B cell (primary cell): ENCODE data around the gene URB1. TPM values are rescaled to one million over a fixed set of nuclear protein-coding genes. Genes with fewer than 3 reads are reported as not detected.

Source experiments
- ATAC-seq: fragments of 200-7000 bp; cut with Tn5 transposase; one replicate; pipeline ENCODE4 v1.10.0; 2021; ENCODE audit warnings: low read depth, mild to moderate bottlenecking, moderate number of reproducible peaks, moderate library complexity
- CTCF ChIA-PET: fragments of 350-600 bp; sonication (Branson Sonifier 250); formaldehyde crosslinking; loops from one replicate; lab custom pipeline; 2021; ENCODE audit warnings: antibody characterized with exemption, inconsistent platforms; lab: Charles Lee
- POLR2A ChIA-PET: fragments of 350-600 bp; sonication (Branson Sonifier 250); formaldehyde crosslinking; loops from one replicate; lab custom pipeline; 2021; ENCODE audit warnings: antibody characterized with exemption; lab: Charles Lee
- DNase-seq: peaks from one replicate; pipeline ENCODE4 v3.0.0; 2013
- H2AFZ ChIP-seq: 2 replicates; pipeline ENCODE4 v1.6.1; 2012; ENCODE audit warnings: mild to moderate bottlenecking, low read depth, low read length; ENCODE audit not compliant: insufficient read depth, poor library complexity, severe bottlenecking
- H3K27ac ChIP-seq, 2 donors: 1 replicate in 1 of 2; 2 replicates in 1 of 2; pipeline ENCODE4 v1.5.1; 2012 to 2013; ENCODE audit warnings: low read length in 2 of 2, mild to moderate bottlenecking in 2 of 2, moderate library complexity in 1 of 2
- H3K27me3 ChIP-seq, 4 experiments: fragments of 200-600 bp in 1 of 4; sonication (generic) in 1 of 4; replicated peaks in 1 of 4; 1 replicate in 2 of 4; 2 replicates in 2 of 4; pipeline versions ENCODE4 v1.6.1 to v1.7.0; 2013 to 2016; ENCODE audit warnings: low read length in 3 of 4, mild to moderate bottlenecking in 2 of 4, mixed read lengths in 1 of 4, moderate library complexity in 1 of 4; ENCODE audit not compliant: insufficient read depth in 4 of 4, control insufficient read depth in 3 of 4; ENCODE audit errors: control extremely low read depth in 1 of 4
- H3K36me3 ChIP-seq, 2 experiments: replicated peaks in 1 of 2; 1 replicate in 1 of 2; 2 replicates in 1 of 2; pipeline versions ENCODE4 v1.6.1 to v1.7.1; 2013; ENCODE audit warnings: low read length in 1 of 2; ENCODE audit not compliant: insufficient read depth in 2 of 2, control insufficient read depth in 1 of 2; ENCODE audit errors: control extremely low read depth in 1 of 2, extremely low read depth in 1 of 2
- H3K4me1 ChIP-seq, 2 donors: fragments of 200-600 bp in 1 of 2; sonication (generic) in 1 of 2; 1 replicate in 1 of 2; 2 replicates in 1 of 2; pipeline versions ENCODE4 v1.5.1 to v1.6.1; 2013 to 2017; ENCODE audit warnings: low read length in 2 of 2; ENCODE audit not compliant: control insufficient read depth in 2 of 2, insufficient read depth in 2 of 2
- H3K4me2 ChIP-seq: replicated peaks from 2 replicates; pipeline ENCODE3; 2012; ENCODE audit warnings: mild to moderate bottlenecking, low read depth, low read length; ENCODE audit not compliant: poor library complexity, severe bottlenecking
- H3K4me3 ChIP-seq, 5 experiments: fragments of 200-600 bp in 1 of 5; sonication (generic) in 1 of 5; 1 replicate in 3 of 5; 2 replicates in 2 of 5; pipeline versions ENCODE4 v1.5.1 to v1.7.0; 2011 to 2016; ENCODE audit warnings: low read length in 4 of 5, mild to moderate bottlenecking in 4 of 5, low read depth in 2 of 5, control low read depth in 1 of 5, moderate library complexity in 1 of 5; ENCODE audit not compliant: insufficient read depth in 1 of 5; ENCODE audit errors: control extremely low read depth in 1 of 5, extremely low read depth in 1 of 5
- H3K79me2 ChIP-seq: fragments of 200-600 bp; sonication (generic); one replicate; pipeline ENCODE4 v1.6.0; 2016; ENCODE audit warnings: low read length; ENCODE audit not compliant: control insufficient read depth, insufficient read depth
- H3K9ac ChIP-seq: fragments of 200-600 bp; sonication (generic); 2 replicates; pipeline ENCODE4 v1.6.1; 2017; ENCODE audit warnings: mild to moderate bottlenecking, low read length, moderate library complexity
- H3K9me3 ChIP-seq, 3 donors: one replicate each; pipeline versions ENCODE4 v1.6.1 to v1.7.1; 2013; ENCODE audit warnings: low read length in 2 of 3; ENCODE audit not compliant: control insufficient read depth in 2 of 3, insufficient read depth in 1 of 3; ENCODE audit errors: control extremely low read depth in 1 of 3
- H4K20me1 ChIP-seq: 2 replicates; pipeline ENCODE4 v1.6.0; 2012; ENCODE audit warnings: mild to moderate bottlenecking, low read length; ENCODE audit not compliant: insufficient read depth, control insufficient read depth, poor library complexity, severe bottlenecking
- H3K27ac Mint-ChIP-seq: one replicate; pipeline ENCODE4 v1.8.0; 2021; ENCODE audit warnings: mixed read lengths
- H3K27me3 Mint-ChIP-seq: one replicate; pipeline ENCODE4 v1.8.0; 2021; ENCODE audit warnings: mixed read lengths
- H3K4me1 Mint-ChIP-seq: one replicate; pipeline ENCODE4 v1.8.0; 2021; ENCODE audit warnings: mixed read lengths
- H3K4me3 Mint-ChIP-seq: one replicate; pipeline ENCODE4 v1.8.0; 2021; ENCODE audit warnings: mixed read lengths
- H3K9me3 Mint-ChIP-seq: one replicate; pipeline ENCODE4 v1.8.0; 2022; ENCODE audit warnings: mixed read lengths; ENCODE audit not compliant: insufficient read depth
- EZH2 ChIP-seq: IDR thresholded peaks from 2 replicates; pipeline ENCODE4 v1.6.1; 2012; ENCODE audit warnings: borderline replicate concordance, low read depth, mild to moderate bottlenecking, moderate library complexity, low read length; ENCODE audit not compliant: insufficient read depth, poor library complexity, severe bottlenecking
- WGBS: methylation state at CpG from one replicate; pipeline ENCODE4 v1.1.5; 2013; ENCODE audit warnings: missing lambda C conversion rate; ENCODE audit not compliant: insufficient coverage; 5-methylcytosine and 5-hydroxymethylcytosine counted together
- intact Hi-C: fragments of 100-400 bp; cut with micrococcal nuclease; formaldehyde crosslinking; loops from one replicate; pipeline ENCODE4 v1.10.0; 2022
- polyA plus RNA-seq: library from polyadenylated mRNA; depleted of rRNA; stranded (reverse); fragments of >200 nt; gene quantifications from 2 replicates; pipeline ENCODE4 v1.2.3, GENCODE V29; 2012
- total RNA-seq, 2 donors: library from RNA; stranded (reverse); fragments of 120-200 nt in 1 of 2; gene quantifications; 1 replicate in 1 of 2; 2 replicates in 1 of 2; pipeline versions ENCODE4 v1.2.3 to v1.2.4, GENCODE V29; 2013 to 2022
- TF ChIP-seq, protein P1 (sequence below): fragments of 200-600 bp; IDR thresholded peaks from one replicate; pipeline ENCODE4 v1.8.0; 2022; ENCODE audit warnings: antibody characterized with exemption, mild to moderate bottlenecking

URB1 gene
- total and polyA plus RNA-seq, 2 donors (not counting 1 experiment from before 2014, with no cell fraction given): 4.7 to 15.2 TPM

DNA sequence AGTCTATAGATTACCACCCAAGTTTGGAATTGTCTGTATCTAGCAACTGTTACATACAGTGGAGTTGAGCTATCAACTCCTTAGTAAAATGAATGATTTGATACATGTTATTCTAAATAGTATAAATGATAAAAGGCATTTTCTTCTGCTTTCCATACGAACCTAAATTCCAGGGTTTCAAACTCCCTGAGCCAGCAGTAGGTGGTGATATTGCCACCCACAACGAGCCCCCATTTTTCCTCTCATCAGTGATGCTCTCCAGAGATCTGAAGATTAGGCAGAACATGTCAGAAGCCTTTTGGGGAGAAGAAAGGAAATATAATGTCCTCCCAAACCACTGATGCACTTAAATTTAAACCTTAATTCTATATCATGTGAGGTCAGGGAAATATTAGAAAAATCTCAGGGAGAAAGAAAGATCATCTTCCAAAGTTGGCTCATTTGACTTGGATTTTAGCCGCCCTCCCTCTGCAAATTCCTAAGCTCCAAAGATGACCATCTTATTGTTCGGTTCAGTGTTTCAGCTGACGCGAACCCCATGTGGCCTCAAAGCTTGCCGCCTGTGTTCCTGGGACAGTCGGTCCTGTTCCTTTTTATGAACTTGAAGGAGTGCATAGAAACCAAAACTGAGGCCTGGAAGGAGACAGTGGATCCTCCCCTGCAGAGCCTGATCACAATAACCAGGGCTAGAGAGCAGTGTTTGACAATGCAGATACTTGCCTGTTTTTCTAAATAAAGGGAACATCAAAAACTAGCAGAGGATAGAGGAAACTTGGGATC is 22.0 kb upstream of the URB1 start:
- Histone ChIP-seq H4K20me1 (no peaks in the 10 kb centered on the region), H3K9me3 (peaks cover 0 to 8% (median 0%) of the 10 kb centered on the region in 3 donors), H3K79me2 (no peaks in the 10 kb centered on the region), H2AFZ (no peak overlapping the region), H3K9ac (no peak overlapping the region), H3K4me2 (no peak overlapping the region), H3K27me3 (peaks cover 0 to 29% (median 4%) of the 10 kb centered on the region in 4 experiments), H3K27ac (no peak overlapping the region), H3K4me1 (peaks cover 13% of the 10 kb centered on the region in 2 donors), H3K4me3 (no peak overlapping the region), H3K36me3 (no peaks in the 10 kb centered on the region)
- DNase-seq: no peak
- no peak for ATAC-seq
- ChIA-PET POLR2A (no interaction called here), CTCF (no interaction called here)
- peaks cover 51% of the 10 kb centered on the region for H3K27me3 Mint-ChIP-seq
- TF ChIP-seq EZH2: no peak
- TF ChIP-seq, protein P1, sequence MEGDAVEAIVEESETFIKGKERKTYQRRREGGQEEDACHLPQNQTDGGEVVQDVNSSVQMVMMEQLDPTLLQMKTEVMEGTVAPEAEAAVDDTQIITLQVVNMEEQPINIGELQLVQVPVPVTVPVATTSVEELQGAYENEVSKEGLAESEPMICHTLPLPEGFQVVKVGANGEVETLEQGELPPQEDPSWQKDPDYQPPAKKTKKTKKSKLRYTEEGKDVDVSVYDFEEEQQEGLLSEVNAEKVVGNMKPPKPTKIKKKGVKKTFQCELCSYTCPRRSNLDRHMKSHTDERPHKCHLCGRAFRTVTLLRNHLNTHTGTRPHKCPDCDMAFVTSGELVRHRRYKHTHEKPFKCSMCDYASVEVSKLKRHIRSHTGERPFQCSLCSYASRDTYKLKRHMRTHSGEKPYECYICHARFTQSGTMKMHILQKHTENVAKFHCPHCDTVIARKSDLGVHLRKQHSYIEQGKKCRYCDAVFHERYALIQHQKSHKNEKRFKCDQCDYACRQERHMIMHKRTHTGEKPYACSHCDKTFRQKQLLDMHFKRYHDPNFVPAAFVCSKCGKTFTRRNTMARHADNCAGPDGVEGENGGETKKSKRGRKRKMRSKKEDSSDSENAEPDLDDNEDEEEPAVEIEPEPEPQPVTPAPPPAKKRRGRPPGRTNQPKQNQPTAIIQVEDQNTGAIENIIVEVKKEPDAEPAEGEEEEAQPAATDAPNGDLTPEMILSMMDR: no peak
- 96% methylated on average over 5 of the region's 8 CpGs for WGBS
- H3K4me3 Mint-ChIP-seq: no peak overlapping the region
- no peak overlapping the region for H3K27ac Mint-ChIP-seq
- intact Hi-C loops: no loop called here
- peaks cover 16% of the 10 kb centered on the region for H3K4me1 Mint-ChIP-seq
- H3K9me3 Mint-ChIP-seq: no peaks in the 10 kb centered on the region
